Ectodermal cell (in vitro differentiated cells): ENCODE measurements around the gene TEAD1.
A peak's percentile ranks its signal among the peaks of the same experiment; 100 is the strongest.

Experiments
- H3K27ac ChIP-seq: 2 replicates; pipeline ENCODE4 v1.7.0; 2013; ENCODE audit warnings: mild to moderate bottlenecking, low read depth, low read length; ENCODE audit not compliant: insufficient read depth, poor library complexity, severe bottlenecking
- H3K27me3 ChIP-seq: 2 replicates; pipeline ENCODE4 v1.7.0; 2013; ENCODE audit warnings: mild to moderate bottlenecking, low read length; ENCODE audit not compliant: insufficient read depth, control insufficient read depth, poor library complexity, severe bottlenecking
- H3K36me3 ChIP-seq: one replicate; pipeline ENCODE4 v1.7.0; 2013; ENCODE audit warnings: low read length; ENCODE audit not compliant: control insufficient read depth, insufficient read depth
- H3K4me1 ChIP-seq: one replicate; pipeline ENCODE4 v1.7.0; 2013; ENCODE audit warnings: low read length; ENCODE audit not compliant: control insufficient read depth, insufficient read depth
- H3K4me3 ChIP-seq: 2 replicates; pipeline ENCODE4 v1.7.0; 2013; ENCODE audit warnings: low read depth, low read length, control low read depth; ENCODE audit not compliant: insufficient read depth
- H3K9me3 ChIP-seq: 2 replicates; pipeline ENCODE4 v1.7.0; 2013; ENCODE audit warnings: mild to moderate bottlenecking, low read length, moderate library complexity; ENCODE audit not compliant: control insufficient read depth
- WGBS, 2 experiments: methylation state at CpG; one replicate each; pipeline ENCODE4 v1.1.7; 2013; ENCODE audit warnings: missing lambda C conversion rate in 2 of 2; 5-methylcytosine and 5-hydroxymethylcytosine counted together

TEAD1 gene

GRCh38 chr11:12677131-12677530 is 2.9 kb downstream of the TEAD1 start:
- H3K27me3 ChIP-seq: peaks cover 5% of the 10 kb centered on the region
- H3K27ac ChIP-seq: no peak overlapping the region
- 42 to 59% methylated on average over 1 to 3 of the region's 3 CpGs for WGBS, 2 experiments
- H3K4me3 ChIP-seq: peak overlapping the region; percentile 65
- peaks cover 40% of the 10 kb centered on the region for H3K4me1 ChIP-seq
- H3K9me3 ChIP-seq: no peaks in the 10 kb centered on the region
- no peaks in the 10 kb centered on the region for H3K36me3 ChIP-seq

- Histone ChIP-seq H3K27me3 (peaks cover 5% of the 10 kb centered on the region), H3K9me3 (no peaks in the 10 kb centered on the region), H3K27ac (no peak overlapping the region), H3K4me3 (peak overlapping the region; percentile 65), H3K36me3 (no peaks in the 10 kb centered on the region), H3K4me1 (peaks cover 46% of the 10 kb centered on the region)
- 79 to 83% methylated on average over 3 of the region's 3 CpGs for WGBS, 2 experiments
Observed at GRCh38 chr11:12678092-12678491, 3.9 kb downstream of the TEAD1 start.

GRCh38 chr11:12678991-12679390 is 4.8 kb downstream of the TEAD1 start:
- Histone ChIP-seq H3K9me3 (no peaks in the 10 kb centered on the region), H3K4me3 (peak overlapping the region; percentile 5), H3K27ac (no peak overlapping the region), H3K4me1 (peaks cover 48% of the 10 kb centered on the region), H3K27me3 (no peaks in the 10 kb centered on the region), H3K36me3 (no peaks in the 10 kb centered on the region)
- WGBS, 2 experiments: 52 to 56% methylated on average over 4 to 5 of the region's 5 CpGs

GRCh38 chr11:12679471-12679870 is 5.2 kb downstream of the TEAD1 start:
- no peaks in the 10 kb centered on the region for H3K36me3 ChIP-seq
- no peaks in the 10 kb centered on the region for H3K9me3 ChIP-seq
- peaks cover 53% of the 10 kb centered on the region for H3K4me1 ChIP-seq
- no peak overlapping the region for H3K4me3 ChIP-seq
- H3K27me3 ChIP-seq: no peaks in the 10 kb centered on the region
- no peak overlapping the region for H3K27ac ChIP-seq

GRCh38 chr11:12680246-12680939 is 6.2 kb downstream of the TEAD1 start:
- H3K27me3 ChIP-seq: no peaks in the 10 kb centered on the region
- peak overlapping the region; percentile 22 for H3K4me3 ChIP-seq
- H3K27ac ChIP-seq: peak overlapping the region; percentile 82
- H3K4me1 ChIP-seq: peaks cover 59% of the 10 kb centered on the region
- no peaks in the 10 kb centered on the region for H3K9me3 ChIP-seq
- 0 to 1% methylated on average over 21 of the region's 21 CpGs for WGBS, 2 experiments
- H3K36me3 ChIP-seq: no peaks in the 10 kb centered on the region

GRCh38 chr11:12680940-12681258 is 6.7 kb downstream of the TEAD1 start:
- Histone ChIP-seq H3K27ac (peak overlapping the region; percentile 82), H3K9me3 (no peaks in the 10 kb centered on the region), H3K27me3 (no peaks in the 10 kb centered on the region), H3K36me3 (no peaks in the 10 kb centered on the region), H3K4me3 (no peak overlapping the region), H3K4me1 (peaks cover 59% of the 10 kb centered on the region)
- 13 to 14% methylated on average over 2 of the region's 2 CpGs for WGBS, 2 experiments

GRCh38 chr11:12681466-12681865 is 7.2 kb downstream of the TEAD1 start:
- H3K27me3 ChIP-seq: no peaks in the 10 kb centered on the region
- WGBS, 2 experiments: 91% methylated on average over 4 of the region's 4 CpGs
- peaks cover 59% of the 10 kb centered on the region for H3K4me1 ChIP-seq
- H3K27ac ChIP-seq: peak overlapping the region; percentile 82
- H3K9me3 ChIP-seq: no peaks in the 10 kb centered on the region
- H3K36me3 ChIP-seq: no peaks in the 10 kb centered on the region
- no peak overlapping the region for H3K4me3 ChIP-seq

GRCh38 chr11:12682288-12682687 is 8.1 kb downstream of the TEAD1 start:
- no peak overlapping the region for H3K27ac ChIP-seq
- no peaks in the 10 kb centered on the region for H3K9me3 ChIP-seq
- H3K4me1 ChIP-seq: peaks cover 60% of the 10 kb centered on the region
- no peak overlapping the region for H3K4me3 ChIP-seq
- no peaks in the 10 kb centered on the region for H3K36me3 ChIP-seq
- 80 to 81% methylated on average over 8 of the region's 8 CpGs for WGBS, 2 experiments
- no peaks in the 10 kb centered on the region for H3K27me3 ChIP-seq

- Histone ChIP-seq H3K4me1 (peaks cover 59% of the 10 kb centered on the region), H3K27me3 (no peaks in the 10 kb centered on the region), H3K9me3 (no peaks in the 10 kb centered on the region), H3K27ac (no peak overlapping the region), H3K36me3 (no peaks in the 10 kb centered on the region), H3K4me3 (no peak overlapping the region)
- 87 to 91% methylated on average over 10 of the region's 10 CpGs for WGBS, 2 experiments
Observed at GRCh38 chr11:12682737-12683500, 8.7 kb downstream of the TEAD1 start.

- peaks cover 56% of the 10 kb centered on the region for H3K4me1 ChIP-seq
- WGBS, 2 experiments: 70 to 76% methylated on average over 5 of the region's 5 CpGs
- no peaks in the 10 kb centered on the region for H3K9me3 ChIP-seq
- H3K27me3 ChIP-seq: no peaks in the 10 kb centered on the region
- no peak overlapping the region for H3K4me3 ChIP-seq
- H3K36me3 ChIP-seq: no peaks in the 10 kb centered on the region
- H3K27ac ChIP-seq: no peak overlapping the region
Observed at GRCh38 chr11:12683874-12684273, 9.7 kb downstream of the TEAD1 start.
